Thyroid gland (tissue), 4 donors: ENCODE data around the gene NNMT.

ENCODE experiments used
- CTCF ChIP-seq, 6 experiments: fragments of 200-600 bp in 3 of 6; fragments of 450-650 bp in 3 of 6; sonication (generic) in 3 of 6; IDR thresholded peaks; one replicate each; pipeline ENCODE4 v1.5.1; 2016 to 2019; ENCODE audit warnings: antibody characterized with exemption in 6 of 6, mild to moderate bottlenecking in 2 of 6, inconsistent platforms in 1 of 6, moderate library complexity in 1 of 6
- POLR2A ChIP-seq, 2 donors: fragments of 450-650 bp; IDR thresholded peaks; one replicate each; pipeline ENCODE4 v1.6.1; 2017; ENCODE audit warnings: antibody characterized with exemption in 2 of 2, mild to moderate bottlenecking in 2 of 2, moderate library complexity in 1 of 2

GRCh38 chr11:114272311-114272710 is 23.9 kb upstream of the NNMT start:
- TF ChIP-seq CTCF (IDR thresholded peaks at IDR 0.05) = no peak
- no peak for TF ChIP-seq POLR2A (IDR thresholded peaks at IDR 0.05)
